GM19468 (cell line): ENCODE results near the gene ATAD3B.
"Not testable (repeated sequence)": the region's sequence is repeated elsewhere in the genome, so short reads cannot be mapped to it uniquely, and the experiment has no call there.

Source experiments
- ATAC-seq: cut with Tn5 transposase; IDR thresholded peaks from one replicate; pipeline ENCODE4 v1.9.1; 2021; ENCODE audit warnings: mild to moderate bottlenecking, moderate library complexity, moderate number of reproducible peaks; ENCODE audit not compliant: unreplicated experiment; ENCODE audit errors: extremely low read depth

The ATAD3B gene

DNA sequence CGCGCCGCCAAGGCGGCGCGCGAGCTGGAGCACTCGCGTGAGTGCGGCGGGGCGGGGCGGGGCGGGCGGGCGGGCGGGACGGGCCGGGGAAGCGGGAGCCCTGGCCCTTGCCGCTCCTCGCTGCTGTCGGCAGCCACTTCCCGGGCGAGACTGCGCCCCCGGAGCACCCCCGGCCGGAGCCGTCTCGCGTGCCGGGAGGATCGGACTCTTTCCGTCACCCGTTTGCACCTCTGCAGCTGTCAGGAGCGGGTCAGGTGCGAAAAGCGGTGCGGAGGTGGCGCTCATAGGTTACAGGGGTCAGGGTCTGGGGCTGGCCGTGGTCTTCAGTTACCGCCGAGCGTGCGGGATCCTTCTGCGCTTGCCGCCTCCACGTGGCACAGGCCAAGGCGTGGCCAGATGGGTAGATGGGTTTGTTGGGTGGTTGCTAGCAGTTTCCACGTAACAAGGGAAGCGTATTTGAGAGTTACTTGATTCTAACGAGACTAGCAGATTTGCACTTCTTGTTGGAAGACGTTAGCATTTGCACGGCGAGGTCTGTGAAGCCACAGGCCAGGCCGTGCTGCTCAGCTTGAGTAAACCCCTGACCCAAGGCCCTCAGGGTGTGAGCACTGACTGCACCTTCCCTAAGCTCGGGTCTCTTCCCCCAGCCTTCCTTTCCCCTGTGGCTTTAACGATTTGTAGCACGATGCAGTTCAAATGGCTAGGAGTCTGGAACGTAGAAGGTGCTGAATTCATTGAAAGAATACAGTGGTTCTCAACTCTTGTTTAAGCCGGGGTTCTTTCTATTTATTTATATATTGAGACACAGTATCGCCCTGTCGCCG is 700 bp downstream of the ATAD3B start:
- not testable (repeated sequence) for ATAC-seq

DNA sequence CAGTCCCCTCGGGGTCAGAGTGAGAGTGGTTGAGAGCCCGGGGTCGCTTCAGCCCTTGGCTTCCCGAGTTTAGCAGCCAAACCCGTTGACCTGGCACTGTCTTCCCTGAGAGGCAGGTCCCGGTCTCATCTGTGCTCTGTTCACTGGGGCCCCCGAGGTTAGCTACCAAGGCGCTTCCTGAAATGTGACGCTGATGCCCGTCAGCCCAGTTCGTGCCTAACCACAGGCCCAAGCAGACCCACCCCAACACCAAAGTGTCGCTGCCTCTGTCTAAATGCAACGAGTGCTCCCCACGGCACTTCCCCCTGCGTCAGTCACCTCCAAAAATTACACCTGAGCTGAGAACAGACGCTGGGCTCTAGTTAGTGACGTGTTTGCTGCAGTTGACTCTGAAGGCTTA is 4.4 kb downstream of the ATAD3B start:
- ATAC-seq: not testable (repeated sequence)

DNA sequence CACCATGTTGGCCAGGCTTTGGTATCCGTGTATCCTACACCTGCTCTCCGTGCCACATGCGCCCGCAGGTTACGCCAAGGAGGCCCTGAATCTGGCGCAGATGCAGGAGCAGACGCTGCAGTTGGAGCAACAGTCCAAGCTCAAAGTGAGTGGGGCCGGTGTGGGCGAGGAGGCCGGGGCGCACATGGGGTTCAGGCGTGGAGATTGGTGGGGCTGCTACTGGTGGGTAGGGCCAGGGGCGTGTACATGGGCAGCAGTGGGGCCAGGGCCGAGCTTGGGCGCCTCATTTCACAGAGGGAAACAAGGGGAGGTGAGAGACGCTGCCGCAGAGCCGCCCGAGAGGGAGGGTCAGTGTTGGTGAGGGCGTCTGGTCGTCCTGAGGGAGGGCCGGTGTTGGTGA is 5.6 kb downstream of the ATAD3B start:
- no peak for ATAC-seq

DNA sequence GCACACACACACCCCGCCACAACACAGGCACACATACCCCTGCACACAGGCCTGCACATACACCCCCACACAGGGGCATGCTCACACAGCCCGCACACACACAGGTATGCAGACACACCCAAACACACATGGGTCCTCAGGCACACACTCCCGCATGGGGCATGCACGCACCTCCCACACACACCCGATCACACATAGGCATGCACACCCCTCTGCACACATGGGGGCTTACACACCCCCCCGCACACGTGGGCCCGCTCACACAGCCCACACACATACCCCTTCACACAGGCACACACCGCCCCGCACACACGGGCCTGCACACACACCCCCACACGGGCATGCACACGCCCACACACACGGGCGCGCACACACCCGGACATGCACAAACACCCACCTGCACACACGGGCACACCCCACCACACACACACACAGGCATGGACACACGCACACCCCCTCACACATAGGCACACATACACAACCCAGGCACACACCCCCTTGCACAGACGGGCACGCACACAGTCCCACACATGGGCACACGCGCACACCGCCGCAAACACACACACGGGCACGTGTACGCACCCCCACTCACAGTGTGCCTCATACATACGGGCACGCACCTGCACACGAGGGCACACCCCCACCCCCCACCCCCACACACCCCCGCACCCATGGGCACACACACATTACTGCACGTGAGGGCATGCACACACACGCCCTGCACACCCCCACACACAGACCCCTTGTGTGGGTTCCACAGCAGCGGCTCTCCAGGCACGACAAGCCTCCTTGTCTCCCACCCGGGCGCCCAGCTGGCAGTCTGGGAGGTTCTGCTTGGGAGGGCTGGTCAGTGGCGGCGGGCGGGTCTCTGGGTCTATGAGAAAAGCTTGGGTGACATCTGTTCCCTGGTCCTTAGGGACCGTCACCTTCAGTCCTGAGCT is 8.3 kb downstream of the ATAD3B start:
- ATAC-seq: no peak

DNA sequence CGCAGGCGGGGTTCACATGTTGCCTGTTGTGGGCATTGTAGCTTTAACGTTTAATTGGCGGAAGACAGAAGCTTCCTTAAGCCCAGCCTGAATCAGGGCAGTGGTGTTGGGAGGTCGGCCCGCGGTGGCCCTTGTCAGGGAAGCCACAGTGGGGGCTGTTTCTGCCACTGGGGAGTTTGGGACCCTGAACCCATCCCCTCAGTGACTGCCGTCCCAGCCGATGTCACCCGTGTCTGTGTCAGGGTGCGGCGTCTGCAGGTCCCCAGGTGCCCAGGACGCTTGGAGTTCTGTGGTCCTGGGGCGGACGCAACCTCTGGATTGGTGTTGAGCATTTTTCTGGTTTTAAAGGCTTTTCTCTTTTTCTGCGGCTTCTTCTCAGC is 8.9 kb downstream of the ATAD3B start:
- not testable (repeated sequence) for ATAC-seq

DNA sequence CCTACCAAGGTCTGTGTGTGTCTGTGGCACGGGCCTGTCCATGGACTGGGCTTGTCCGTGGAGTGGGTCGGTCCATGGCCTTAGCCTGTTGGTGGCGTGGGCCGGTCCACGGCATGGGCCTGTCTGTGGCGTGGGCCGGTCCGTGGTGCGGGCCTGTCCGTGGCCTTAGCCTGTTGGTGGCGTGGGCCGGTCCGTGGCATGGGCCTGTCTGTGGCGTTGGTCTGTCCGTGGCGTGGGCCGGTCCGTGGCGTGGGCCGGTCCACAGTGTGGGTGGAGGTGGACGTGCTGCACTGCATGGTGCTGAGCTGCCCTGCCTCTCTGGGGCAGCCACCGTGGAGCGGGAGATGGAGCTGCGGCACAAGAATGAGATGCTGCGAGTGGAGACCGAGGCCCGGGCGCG is 10.2 kb downstream of the ATAD3B start:
- ATAC-seq: not testable (repeated sequence)

DNA sequence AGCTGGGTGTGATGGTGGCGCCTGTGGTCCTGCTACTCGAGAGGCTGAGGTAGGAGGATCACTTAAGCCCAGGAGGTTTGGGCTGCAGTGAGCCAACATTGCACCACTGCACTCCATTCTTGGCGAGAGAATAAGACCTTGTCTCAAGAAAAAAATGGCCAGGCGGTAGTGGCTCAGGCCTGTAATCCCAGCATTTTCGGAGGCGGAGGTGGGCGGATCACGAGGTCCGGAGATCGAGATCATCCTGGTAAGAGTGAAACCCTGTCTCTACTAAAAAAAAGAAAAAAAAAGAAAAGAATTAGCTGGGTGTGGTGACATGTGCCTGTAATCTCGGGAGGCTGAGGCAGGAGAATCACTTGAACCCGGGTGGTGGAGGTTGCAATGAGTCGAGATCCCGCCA is 11.3 kb downstream of the ATAD3B start:
- ATAC-seq: no peak

DNA sequence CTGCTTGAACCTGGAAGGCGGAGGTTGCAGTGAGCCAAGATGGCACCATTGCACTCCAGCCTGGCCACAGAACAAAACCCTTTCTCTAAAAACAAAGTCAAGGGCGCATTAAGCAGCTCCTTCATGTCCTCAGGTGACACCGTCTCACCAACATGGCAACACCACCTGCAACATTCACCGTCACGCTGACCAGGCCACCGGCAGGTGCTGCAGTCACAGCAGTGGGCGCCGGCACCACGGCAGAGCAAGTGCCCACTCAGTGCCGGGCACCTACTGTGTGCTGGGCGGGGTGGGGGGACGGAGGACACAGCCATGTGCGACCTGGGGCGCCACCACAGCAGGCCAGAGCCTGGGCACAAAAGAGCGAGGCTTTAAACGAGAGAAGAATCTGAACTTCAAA is 12.1 kb downstream of the ATAD3B start:
- no peak for ATAC-seq

DNA sequence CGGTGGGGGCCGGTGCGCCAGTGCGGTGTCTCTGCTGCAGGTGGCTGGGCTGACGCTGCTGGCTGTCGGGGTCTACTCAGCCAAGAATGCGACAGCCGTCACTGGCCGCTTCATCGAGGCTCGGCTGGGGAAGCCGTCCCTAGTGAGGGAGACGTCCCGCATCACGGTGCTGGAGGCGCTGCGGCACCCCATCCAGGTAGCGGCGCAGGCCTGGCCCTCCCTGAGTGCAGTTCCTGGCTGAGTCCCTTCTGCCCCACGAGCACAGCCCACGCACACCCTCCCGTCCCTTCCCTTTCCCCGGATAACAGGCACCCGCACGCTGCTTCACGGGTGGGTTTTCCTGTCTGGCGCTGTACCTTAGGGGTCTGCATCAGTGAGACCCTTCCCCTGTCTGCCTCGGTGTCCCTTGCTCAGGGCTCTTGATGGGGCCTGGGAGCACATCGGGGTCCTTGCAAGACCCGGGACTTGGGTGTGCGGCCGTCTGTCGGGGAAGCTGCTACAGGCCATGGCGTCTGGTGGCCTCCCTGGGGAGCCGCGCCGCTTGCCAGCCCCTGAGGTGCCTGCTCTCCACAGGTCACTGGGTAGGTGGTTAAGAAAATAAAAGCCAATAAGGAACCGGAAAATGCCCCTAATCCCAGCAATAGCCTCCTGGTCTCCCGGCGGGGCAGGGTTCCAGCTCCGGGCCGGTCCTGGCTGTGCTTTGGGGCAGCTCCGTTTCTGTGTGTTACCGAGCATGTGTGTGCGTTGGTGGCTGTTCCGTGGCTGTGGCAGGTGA is 13.6 kb downstream of the ATAD3B start:
- not testable (repeated sequence) for ATAC-seq

DNA sequence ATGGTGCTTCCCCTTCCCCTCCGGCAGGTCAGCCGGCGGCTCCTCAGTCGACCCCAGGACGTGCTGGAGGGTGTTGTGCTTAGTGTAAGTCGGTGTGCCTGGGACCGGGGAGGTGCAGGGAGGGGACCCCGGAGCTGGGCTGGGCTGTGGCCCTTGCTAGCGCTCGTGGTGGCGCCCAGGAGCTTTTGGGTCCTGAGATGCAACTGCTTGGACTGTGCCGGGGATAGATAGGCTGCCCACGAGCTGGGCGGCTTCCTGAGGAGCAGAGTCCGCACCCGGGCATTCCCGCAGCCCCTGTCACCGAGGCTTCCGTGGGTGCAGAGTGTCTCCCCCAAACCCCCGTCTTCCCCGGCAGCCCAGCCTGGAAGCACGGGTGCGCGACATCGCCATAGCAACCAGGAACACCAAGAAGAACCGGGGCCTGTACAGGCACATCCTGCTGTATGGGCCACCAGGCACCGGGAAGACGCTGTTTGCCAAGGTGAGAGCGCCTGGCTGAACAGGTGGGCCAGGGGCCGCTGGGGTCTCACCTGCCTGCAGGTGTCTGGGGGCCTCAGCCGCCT is 14.3 kb downstream of the ATAD3B start:
- not testable (repeated sequence) for ATAC-seq

DNA sequence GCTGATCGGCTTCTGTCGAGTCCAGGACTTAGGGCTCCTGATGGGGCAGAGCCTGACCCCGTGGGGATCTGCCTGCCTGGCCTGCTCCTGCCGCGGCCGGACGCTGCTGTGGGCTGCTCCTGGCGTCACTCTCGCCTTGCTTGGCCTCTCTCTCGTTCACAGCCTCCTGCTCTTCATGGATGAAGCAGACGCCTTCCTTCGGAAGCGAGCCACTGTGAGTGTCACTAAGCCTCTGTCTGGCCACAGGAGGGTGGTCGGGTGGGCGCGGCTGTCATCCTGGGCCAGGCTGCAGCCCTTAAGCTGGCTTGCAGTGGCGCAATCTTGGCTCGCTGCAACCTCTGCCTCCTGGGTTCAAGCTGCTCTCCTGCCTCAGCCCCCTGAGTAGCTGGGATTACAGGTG is 16.1 kb downstream of the ATAD3B start:
- ATAC-seq: no peak

DNA sequence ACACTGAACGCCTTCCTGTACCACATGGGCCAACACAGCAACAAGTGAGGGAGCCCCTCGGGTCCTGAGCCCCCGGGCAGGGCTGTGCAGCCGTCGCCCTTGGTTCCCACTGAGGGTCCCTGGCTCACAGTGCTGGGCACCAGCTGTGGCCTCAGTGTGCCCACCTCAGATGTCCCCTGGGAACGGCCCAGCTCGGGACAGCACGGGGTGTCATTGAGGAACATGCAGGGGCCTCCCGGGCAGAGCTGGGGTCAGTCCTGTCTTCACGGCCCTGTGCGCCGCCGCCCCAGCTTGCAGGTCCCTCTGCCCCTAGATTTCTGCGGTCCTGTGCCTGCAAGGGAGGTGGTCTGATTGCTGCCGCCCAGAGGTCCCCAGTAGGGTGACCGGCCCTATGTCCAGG is 17.7 kb downstream of the ATAD3B start:
- no peak for ATAC-seq

DNA sequence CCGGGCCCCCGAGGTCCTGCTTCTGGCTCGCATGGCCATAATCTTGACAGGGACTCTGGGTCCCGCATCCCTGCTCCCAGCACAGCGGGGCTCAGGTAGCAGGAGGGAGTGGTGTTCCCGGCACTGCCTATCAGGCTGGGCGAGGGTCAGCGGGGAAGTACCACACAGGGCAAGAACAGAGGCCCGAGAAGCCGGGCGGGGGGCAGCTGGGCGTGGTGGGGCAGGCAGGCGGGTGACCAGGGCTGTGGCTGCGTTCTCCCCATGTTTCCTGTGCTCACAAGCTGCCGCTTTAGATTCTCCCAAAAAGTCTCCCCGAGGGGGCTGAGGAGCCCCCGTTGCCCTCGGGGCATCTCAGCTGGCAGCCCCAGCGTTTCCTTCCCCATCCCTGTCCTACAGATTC is 18.3 kb downstream of the ATAD3B start:
- ATAC-seq: no peak

DNA sequence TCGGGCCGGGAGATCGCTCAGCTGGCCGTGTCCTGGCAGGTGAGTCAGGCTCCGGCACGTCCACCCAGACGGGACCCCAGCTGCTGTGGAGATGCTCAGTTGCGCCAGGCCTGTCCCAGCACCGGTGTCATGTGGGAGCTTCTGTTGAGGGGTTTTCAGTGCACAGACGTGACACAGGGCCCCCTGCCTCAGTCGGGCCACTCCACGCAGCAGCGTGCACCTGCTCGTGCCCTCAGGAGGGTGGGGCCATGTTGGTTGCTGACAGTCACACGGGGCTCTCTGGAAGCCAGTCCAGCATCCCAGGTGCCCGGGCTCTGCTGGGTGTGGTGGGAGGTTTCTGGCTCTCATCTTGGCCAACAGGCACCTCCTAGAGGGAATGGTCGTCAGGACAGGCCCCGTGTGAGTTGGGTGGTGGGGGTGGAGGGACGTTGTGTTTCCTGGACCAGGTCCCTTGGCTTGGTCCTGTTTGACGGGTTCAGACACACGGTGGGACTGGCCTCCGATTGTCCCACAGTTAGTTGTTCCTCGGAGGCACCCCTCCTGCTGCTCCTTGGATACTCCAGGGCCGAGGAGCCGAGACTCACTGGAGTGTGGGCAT is 19.2 kb downstream of the ATAD3B start:
- no peak for ATAC-seq

DNA sequence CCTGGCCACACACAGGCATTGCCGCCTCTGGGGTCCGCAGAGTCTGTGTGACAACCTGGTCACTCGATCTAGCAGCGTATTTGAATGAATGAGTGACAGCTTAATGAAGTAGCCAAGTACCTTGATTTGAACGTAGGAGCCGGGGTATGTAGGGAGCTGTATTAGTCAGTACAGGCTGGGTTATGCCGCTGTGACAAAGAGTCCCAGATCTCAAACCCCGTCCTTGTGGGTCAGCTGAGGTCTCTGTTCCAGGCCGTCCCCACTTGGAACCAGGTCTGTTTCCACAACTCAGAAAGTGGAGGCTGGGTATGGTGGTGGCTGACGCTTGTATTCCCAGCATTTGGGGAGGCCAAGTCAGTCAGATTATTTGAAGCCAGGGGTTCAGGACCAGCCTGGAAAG is 20.0 kb downstream of the ATAD3B start:
- ATAC-seq: no peak

DNA sequence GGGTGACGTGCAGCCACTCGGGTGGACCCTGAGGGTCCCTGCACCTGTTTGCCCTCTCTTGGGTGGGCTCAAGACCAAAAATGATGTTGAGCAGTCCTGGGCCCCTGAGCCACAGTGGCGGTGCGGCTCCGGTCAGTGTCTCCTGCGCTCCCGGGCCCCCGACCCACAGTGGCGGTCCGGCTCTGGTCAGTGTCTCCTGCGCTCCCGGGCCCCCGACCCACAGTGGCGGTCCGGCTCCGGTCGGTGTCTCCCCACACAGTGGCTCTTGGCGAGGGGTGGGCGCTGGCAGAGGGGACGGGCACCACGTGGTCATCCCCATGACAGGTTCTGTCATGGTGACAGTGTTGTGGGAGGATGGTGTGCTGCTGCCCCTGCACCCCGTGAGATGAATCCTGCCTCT is 22.7 kb downstream of the ATAD3B start:
- not testable (repeated sequence) for ATAC-seq

DNA sequence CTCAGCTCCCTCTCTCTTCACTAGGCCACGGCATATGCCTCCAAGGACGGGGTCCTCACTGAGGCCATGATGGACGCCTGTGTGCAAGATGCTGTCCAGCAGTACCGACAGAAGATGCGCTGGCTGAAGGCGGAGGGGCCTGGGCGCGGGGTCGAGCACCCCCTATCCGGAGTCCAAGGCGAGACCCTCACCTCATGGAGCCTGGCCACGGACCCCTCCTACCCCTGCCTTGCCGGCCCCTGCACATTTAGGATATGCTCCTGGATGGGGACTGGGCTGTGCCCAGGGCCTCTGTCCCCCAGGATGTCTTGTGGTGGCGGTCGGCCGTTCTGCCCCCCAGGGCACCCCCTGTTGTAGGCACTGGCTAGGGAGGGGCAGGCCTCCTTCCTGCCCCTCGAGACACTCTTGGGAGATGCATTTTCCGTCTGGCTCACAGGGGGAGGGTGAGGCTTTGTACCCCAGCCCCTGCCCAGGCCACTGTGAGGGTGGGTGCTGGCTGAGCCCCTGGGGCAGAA is 24.0 kb downstream of the ATAD3B start:
- ATAC-seq: not testable (repeated sequence)

DNA sequence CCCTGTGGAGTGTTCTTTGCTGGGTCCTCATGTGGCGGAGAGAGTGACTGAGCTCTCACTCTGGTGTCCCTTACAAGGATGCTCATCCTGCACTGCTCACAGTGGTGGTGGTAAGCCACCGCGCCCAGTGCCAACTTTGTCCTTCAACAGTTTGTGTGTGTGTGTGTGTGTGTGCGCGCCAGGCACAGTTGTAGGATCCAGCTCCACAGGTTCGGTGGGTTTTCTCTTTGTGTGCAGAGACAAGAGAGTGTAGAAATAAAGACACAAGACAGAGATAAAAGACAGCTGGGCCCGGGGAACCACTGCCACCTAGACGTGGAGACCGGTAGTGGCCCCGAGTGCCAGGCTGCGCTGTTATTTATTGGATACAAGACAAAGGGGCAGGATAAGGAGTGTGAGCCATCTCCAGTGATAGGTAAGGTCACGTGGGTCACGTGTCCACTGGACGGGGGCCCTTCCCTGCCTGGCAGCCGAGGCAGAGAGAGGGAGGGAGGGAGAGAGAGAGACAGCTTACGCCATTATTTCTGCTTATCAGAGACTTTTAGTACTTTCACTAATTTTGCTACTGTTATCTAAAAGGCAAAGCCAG is 33.3 kb downstream of the ATAD3B start:
- not testable (repeated sequence) for ATAC-seq

DNA sequence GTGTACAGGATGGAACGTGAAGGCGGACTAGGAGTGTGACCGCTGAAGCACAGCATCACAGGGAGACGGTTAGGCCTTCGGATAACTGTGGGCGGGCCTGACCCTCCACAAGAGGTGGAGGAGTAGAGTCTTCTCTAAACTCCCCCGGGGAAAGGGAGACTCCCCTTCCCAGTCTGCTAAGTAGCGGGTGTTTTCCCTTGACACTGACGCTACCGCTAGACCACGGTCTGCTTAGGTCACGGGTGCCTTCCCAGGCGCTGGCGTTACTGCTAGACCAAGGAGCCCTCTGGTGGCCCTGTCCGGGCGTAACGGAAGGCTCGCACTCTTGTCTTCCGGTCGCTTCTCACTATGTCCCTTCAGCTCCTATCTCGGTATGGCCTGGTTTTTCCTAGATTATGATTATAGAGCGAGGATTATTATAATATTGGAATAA is 33.8 kb downstream of the ATAD3B start:
- not testable (repeated sequence) for ATAC-seq
